ENCODE measurements around the gene ZNF502. TPM values are rescaled to one million over a fixed set of nuclear protein-coding genes. Genes with fewer than 3 reads are reported as not detected.

ZNF502 gene
- polyA plus RNA-seq, 1 donor (not counting 4 experiments of a cell fraction or from before 2014, with no cell fraction given): 4.9 TPM

GRCh38 chr3:44680921-44681455 lies 31.5 kb upstream of the ZNF502 start:
- H3K9me1 ChIP-seq (ENCODE audit: control insufficient read depth, extremely low read depth, insufficient read depth, low read length): no peaks in the 10 kb centered on the region
- H4K20me1 ChIP-seq (ENCODE audit: control insufficient read depth, extremely low read depth, insufficient read depth, low read length): no peaks in the 10 kb centered on the region
- no peak overlapping the region for H3K9ac ChIP-seq (ENCODE audit: control insufficient read depth, extremely low read depth, insufficient read depth, low read length)
- H3K79me2 ChIP-seq (ENCODE audit: control insufficient read depth, insufficient read depth, low read length): no peaks in the 10 kb centered on the region
- FAIRE-seq (no peak), DNase-seq (ENCODE audit: low read depth, low spot score) (no peak)
- H3K27ac ChIP-seq (ENCODE audit: control insufficient read depth, insufficient read depth, low read length): no peak overlapping the region
- TF ChIP-seq EZH2 (IDR thresholded peaks at IDR 0.05; ENCODE audit: low read length): no peak
- no peak for TF ChIP-seq CTCF (optimal IDR thresholded peaks at IDR 0.05 in 1 of 3, IDR thresholded peaks at IDR 0.05 in 1 of 3, conservative IDR thresholded peaks at IDR 0.05 in 1 of 3; ENCODE audit: extremely low read depth in 1 of 3, insufficient read depth in 2 of 3, low read length in 3 of 3)
- H2AFZ ChIP-seq (ENCODE audit: control insufficient read depth, low read length): no peak overlapping the region
- no peak overlapping the region for H3K4me3 ChIP-seq (ENCODE audit: control insufficient read depth in 2 of 3, extremely low read depth in 1 of 3, insufficient read depth in 2 of 3, low read depth in 1 of 3, low read length in 3 of 3)
- dilution Hi-C loops (cut with MboI; ENCODE audit: extremely low pct_ligation_motif_present, low sequenced_read_pairs): no loop called here
- H3K36me3 ChIP-seq (ENCODE audit: control insufficient read depth in 2 of 2, extremely low read depth in 1 of 2, insufficient read depth in 2 of 2, low read length in 2 of 2): no peaks in the 10 kb centered on the region
- no peak overlapping the region for H3K4me2 ChIP-seq (ENCODE audit: control insufficient read depth, extremely low read depth, insufficient read depth, low read depth, low read length)
- H3K27me3 ChIP-seq (ENCODE audit: control insufficient read depth, extremely low read depth, insufficient read depth, low read length): no peaks in the 10 kb centered on the region
- peaks cover 4% of the 10 kb centered on the region for H3K4me1 ChIP-seq (ENCODE audit: control insufficient read depth, extremely low read depth, insufficient read depth, low read length)
- H3K9me3 ChIP-seq (ENCODE audit: control insufficient read depth, low read depth, low read length): no peaks in the 10 kb centered on the region

- dilution Hi-C loops (cut with MboI; ENCODE audit: extremely low pct_ligation_motif_present, low sequenced_read_pairs): no loop called here
- no peak for TF ChIP-seq EZH2 (IDR thresholded peaks at IDR 0.05; ENCODE audit: low read length)
- TF ChIP-seq CTCF (optimal IDR thresholded peaks at IDR 0.05 in 1 of 3, IDR thresholded peaks at IDR 0.05 in 1 of 3, conservative IDR thresholded peaks at IDR 0.05 in 1 of 3; ENCODE audit: extremely low read depth in 1 of 3, insufficient read depth in 2 of 3, low read length in 3 of 3): no peak
Observed at GRCh38 chr3:44682182-44682896, 30.1 kb upstream of the ZNF502 start.

More at GRCh38 chr3:44682182-44682896, 30.1 kb upstream of the ZNF502 start:
- Histone ChIP-seq H3K27ac (ENCODE audit: control insufficient read depth, insufficient read depth, low read length) (no peak overlapping the region), H3K79me2 (ENCODE audit: control insufficient read depth, insufficient read depth, low read length) (no peaks in the 10 kb centered on the region), H4K20me1 (ENCODE audit: control insufficient read depth, extremely low read depth, insufficient read depth, low read length) (no peaks in the 10 kb centered on the region), H3K4me1 (ENCODE audit: control insufficient read depth, extremely low read depth, insufficient read depth, low read length) (peaks cover 4% of the 10 kb centered on the region), H3K9ac (ENCODE audit: control insufficient read depth, extremely low read depth, insufficient read depth, low read length) (no peak overlapping the region), H3K4me3 (ENCODE audit: control insufficient read depth in 2 of 3, extremely low read depth in 1 of 3, insufficient read depth in 2 of 3, low read depth in 1 of 3, low read length in 3 of 3) (no peak overlapping the region), H3K27me3 (ENCODE audit: control insufficient read depth, extremely low read depth, insufficient read depth, low read length) (no peaks in the 10 kb centered on the region), H3K9me1 (ENCODE audit: control insufficient read depth, extremely low read depth, insufficient read depth, low read length) (no peaks in the 10 kb centered on the region), H2AFZ (ENCODE audit: control insufficient read depth, low read length) (no peak overlapping the region), H3K9me3 (ENCODE audit: control insufficient read depth, low read depth, low read length) (no peaks in the 10 kb centered on the region), H3K4me2 (ENCODE audit: control insufficient read depth, extremely low read depth, insufficient read depth, low read depth, low read length) (no peak overlapping the region), H3K36me3 (ENCODE audit: control insufficient read depth in 2 of 2, extremely low read depth in 1 of 2, insufficient read depth in 2 of 2, low read length in 2 of 2) (no peaks in the 10 kb centered on the region)
- DNase-seq (ENCODE audit: low read depth, low spot score) (no peak), FAIRE-seq (no peak)

All from keratinocyte (primary cell).